Stimulated activated naive CD8-positive, alpha-beta T cell treated with anti-CD3 and anti-CD28 coated beads, Interleukin-15, Interleukin-2, amounts not matched to agents 100 U/mL and 50 U/mL, for 24 hours (primary cell): ENCODE data around the gene HHATL.

Experiments used
- ATAC-seq: fragments of 150-1000 bp; cut with Tn5 transposase; one replicate; pipeline ENCODE4 v1.10.0; 2021
- DNase-seq: peaks from one replicate; pipeline ENCODE4 v3.0.0; 2021

The HHATL gene

DNA sequence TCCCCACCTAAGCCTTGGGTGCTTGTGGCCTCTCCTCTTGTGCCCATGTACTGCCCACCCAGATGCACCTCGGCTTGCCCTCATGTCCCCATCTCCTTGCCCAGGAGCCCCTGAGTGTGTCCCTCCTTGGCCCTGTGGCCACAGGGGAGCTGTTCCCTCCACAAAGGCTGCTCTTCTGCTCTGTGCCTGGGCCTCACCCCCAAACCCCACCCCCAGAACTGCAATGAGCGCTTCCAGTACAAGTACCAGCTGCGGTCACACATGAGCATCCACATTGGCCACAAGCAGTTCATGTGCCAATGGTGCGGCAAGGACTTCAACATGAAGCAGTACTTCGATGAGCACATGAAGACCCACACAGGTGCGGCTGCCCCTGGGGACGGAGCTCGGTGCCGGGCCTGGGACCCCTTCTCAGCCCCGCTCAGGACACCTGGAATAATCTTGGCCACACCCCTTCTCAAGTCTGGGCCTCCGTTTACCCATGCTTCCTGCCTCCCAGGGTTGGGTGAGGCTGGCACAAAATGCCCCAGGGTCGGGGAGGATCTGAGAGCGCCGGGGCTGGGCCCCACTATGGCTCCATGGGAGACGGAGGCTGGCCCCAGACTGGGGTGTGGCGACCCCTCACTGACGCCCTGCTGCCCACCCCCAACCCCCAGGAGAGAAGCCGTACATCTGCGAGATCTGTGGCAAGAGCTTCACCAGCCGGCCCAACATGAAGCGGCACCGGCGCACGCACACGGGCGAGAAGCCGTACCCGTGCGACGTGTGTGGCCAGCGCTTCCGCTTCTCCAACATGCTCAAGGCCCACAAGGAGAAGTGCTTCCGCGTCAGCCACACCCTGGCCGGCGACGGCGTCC is 38.8 kb downstream of the HHATL start:
- DNase-seq: no peak
- ATAC-seq: no peak

DNA sequence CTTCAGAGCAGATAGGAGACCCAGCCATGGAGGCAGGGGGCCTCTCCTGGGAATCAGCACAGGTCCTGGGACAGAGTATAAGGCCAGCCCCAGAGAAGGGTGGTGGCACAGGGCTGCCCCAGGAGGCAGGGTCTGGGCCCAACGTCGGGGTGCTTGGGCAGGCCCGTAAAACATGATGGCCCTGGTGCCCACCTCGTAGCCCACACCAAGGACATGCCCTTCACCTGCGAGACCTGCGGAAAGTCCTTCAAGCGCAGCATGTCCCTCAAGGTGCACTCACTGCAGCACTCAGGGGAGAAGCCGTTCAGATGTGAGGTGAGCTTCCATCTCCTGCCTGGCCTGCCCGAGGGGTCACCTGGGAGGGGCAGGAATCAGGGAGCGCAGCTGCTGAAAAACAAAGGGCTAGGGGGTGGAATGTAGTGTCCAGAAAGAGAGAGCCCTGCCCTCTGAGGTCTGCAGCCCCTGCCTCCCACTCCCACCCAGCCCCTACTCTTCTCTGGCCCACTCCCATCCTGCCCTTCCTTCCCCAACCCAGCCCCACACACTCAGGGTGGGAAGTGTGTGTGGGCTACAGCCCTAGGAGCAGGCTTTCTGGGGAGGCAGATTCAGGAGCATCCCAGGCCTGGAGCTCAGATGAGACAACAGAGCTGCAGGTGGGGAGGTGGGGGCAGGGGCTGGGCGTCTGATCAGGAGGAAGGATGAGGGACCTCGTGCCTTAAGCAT is 39.6 kb downstream of the HHATL start:
- DNase-seq: no peak
- ATAC-seq: no peak

GRCh38 chr3:42662037-42662812 is 40.4 kb downstream of the HHATL start:
- ATAC-seq (no peak), DNase-seq (no peak)

- no peak for DNase-seq
- ATAC-seq: no peak
Measured at GRCh38 chr3:42661593-42662022, 41.0 kb downstream of the HHATL start.

DNA sequence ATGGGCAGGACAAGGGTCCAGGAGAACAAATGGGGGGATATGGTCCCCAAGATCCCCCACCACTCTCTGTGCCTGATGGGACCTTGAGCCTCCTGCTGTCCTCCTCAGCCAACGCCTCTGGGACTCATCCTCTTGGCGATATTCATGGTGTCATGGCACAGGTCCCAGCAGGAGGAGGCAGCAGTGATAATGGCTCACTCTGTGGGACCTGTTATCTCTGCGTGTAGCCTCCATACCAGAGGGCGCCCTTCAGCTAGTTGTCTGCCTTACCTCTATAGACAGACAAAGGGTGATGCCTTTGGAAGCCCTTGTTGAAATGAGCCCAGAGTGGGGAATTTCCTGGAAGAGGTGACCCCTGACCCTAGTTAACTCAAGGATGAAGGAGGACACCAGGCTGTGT is 41.7 kb downstream of the HHATL start:
- no peak for DNase-seq
- ATAC-seq: no peak

- DNase-seq (no peak), ATAC-seq (no peak)
Measured at GRCh38 chr3:42660131-42660715, 42.4 kb downstream of the HHATL start.

GRCh38 chr3:42659451-42660130 is 43.0 kb downstream of the HHATL start:
- no peak for ATAC-seq

DNA sequence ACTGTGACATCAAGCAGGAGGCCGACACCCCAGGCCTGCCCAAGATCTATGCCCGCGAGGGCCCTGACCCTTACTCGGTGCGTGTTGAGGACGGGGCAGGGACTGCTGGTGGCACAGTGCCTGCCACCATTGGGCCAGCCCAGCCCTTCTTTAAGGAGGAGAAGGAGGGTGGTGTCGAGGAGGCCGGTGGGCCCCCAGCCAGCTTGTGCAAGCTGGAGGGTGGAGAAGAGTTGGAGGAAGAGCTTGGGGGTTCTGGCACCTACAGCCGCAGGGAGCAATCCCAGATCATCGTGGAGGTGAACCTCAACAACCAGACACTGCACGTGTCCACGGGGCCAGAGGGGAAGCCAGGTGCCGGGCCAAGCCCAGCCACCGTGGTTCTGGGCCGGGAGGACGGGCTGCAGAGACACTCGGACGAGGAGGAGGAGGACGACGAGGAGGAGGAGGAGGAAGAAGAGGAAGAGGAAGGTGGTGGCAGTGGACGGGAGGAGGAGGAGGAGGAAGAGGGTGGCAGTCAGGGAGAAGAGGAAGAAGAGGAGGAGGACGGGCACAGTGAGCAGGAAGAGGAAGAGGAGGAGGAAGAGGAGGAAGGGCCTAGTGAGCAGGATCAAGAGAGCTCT is 43.7 kb downstream of the HHATL start:
- ATAC-seq (no peak), DNase-seq (no peak)

More at GRCh38 chr3:42659451-42660130, 43.0 kb downstream of the HHATL start:
- DNase-seq: no peak

DNA sequence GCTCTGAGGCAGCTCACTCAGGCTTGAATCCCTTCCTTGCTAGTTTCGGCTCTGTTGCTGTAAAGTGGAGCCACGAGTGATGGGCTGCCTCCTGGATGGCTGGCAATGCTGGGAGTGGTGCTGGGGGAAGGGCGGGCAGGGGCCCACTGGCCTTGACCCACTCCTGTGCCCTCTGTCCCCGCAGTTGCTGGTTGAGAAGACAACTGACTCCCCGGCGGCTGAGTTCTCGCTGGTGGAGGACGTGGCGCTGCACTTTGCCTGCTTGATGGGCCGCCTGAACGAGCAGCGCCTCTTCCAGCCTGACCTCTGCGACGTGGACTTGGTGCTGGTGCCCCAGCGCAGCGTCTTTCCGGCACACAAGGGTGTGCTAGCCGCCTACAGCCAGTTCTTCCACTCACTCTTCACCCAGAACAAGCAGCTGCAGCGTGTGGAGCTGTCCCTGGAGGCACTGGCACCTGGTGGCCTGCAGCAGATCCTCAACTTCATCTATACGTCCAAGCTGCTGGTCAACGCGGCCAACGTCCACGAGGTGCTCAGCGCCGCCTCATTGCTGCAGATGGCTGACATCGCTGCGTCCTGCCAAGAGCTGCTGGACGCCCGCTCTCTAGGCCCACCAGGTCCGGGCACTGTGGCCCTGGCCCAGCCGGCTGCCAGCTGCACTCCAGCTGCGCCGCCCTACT is 44.4 kb downstream of the HHATL start:
- ATAC-seq: no peak
- DNase-seq: no peak

DNA sequence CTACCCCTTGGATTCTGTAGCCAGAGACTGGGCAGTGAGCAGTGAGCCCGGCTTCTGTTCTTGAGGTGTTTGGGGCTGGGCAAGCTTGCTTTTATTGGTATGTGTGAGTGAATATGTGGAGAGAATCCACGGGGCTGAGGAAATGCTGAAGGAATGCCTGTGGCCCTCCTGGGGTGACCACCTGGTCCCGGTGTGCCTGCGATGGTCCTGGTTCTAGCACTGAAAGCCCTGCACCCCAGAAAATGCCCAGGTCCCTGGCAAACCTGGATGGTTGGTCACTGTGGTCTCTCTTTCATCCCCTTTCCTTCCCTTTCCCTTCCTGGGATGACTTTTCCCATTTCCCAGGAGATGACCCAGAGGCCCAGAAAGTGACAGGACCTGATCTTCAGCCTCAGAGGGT is 44.9 kb downstream of the HHATL start:
- no peak for ATAC-seq
- no peak for DNase-seq

DNA sequence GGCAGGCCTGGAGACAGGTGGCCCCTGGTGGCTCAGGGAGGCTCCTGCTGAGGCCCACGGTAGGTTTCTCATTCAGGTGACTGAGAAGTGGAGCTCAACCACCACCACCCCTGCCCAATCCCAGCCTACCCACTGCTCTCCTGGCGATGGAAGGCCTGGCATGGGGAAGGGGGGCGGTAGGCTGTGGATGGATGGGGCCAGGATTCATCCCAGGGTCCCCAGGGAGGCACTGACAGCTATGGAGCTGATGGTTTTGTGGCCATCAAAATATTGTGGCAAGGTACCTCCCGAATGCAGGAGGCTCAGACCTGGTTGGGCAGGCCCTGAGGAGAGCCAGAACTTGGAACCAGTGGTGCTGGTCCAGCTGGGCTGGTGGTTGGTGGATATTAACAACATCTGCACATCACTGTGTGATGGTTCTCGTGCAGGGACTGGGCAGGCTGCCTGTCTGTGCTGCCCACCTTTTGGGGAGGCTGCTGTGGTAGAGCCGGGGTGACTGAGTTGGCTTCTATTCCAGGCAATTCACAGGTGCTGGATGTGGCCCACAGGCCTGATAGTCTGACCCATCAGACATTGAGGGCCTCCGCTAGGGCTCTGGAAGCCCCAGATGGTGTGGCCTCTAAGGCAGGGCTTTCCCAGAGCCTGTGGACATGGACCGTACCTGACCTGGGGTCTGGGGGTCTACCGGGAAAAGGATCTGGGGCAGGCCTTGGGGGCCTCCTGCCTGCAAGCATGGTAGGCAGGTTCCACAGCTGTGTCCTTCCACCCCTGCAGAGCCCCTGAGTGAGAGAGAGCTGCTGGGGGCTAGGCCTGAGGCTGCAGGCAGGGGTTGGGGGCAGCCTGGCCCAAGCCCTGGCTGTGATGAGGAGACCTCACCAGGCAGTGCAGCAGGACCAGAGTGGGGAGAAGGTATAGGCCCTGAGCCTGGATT is 45.7 kb downstream of the HHATL start:
- no peak for ATAC-seq

GRCh38 chr3:42655980-42656679 is 46.5 kb downstream of the HHATL start:
- DNase-seq (no peak), ATAC-seq (no peak)

More for the DNA sequence above, 45.7 kb downstream of the HHATL start:
- no peak for DNase-seq

- ATAC-seq (no peak), DNase-seq (no peak)
Measured at GRCh38 chr3:42655331-42655888, 47.2 kb downstream of the HHATL start.

- DNase-seq: no peak
- ATAC-seq: peak; percentile 14
Measured at GRCh38 chr3:42654331-42655201, 48.0 kb downstream of the HHATL start.

GRCh38 chr3:42653560-42654330 is 48.9 kb downstream of the HHATL start, which contains the start of gene ZBTB47:
ZBTB47 (plus strand) TSS chr3:42653697; CDS start chr3:42658356, 4,659 bp downstream.
- no peak for ATAC-seq
- DNase-seq: no peak

DNA sequence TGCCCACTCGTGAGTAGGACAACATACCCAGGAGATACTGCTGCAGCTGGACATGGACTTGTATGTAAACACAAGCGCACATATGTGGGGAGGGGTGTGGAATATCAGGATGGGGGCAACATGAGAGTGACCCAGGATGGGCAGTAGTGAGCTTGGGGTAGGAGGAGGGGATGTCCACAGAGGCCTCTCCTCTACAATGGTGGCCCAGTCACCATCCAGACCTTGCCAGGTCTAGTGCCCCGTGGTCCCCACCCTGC is 49.4 kb downstream of the HHATL start:
- no peak for DNase-seq
- no peak for ATAC-seq
